Tibial artery (tissue), 4 donors: ENCODE data around the gene KAZN.

Experiments
- DNase-seq, 2 donors: peaks; one replicate each; pipeline ENCODE4 v3.0.0-alpha.2; 2019
- H3K27ac ChIP-seq, 2 donors: fragments of 200-600 bp; sonication (generic) in 1 of 2; 1 replicate in 1 of 2; 2 replicates in 1 of 2; pipeline ENCODE4 v1.5.1; 2018 to 2019; ENCODE audit warnings: mild to moderate bottlenecking in 1 of 2
- H3K27me3 ChIP-seq, 2 donors: fragments of 200-600 bp; sonication (generic) in 1 of 2; one replicate each; pipeline versions ENCODE4 v1.5.1 to v1.6.0; 2016 to 2019
- H3K36me3 ChIP-seq, 3 donors: fragments of 200-600 bp; sonication (generic) in 2 of 3; one replicate each; pipeline ENCODE4 v1.5.1; 2016 to 2019; ENCODE audit warnings: mild to moderate bottlenecking in 2 of 3
- H3K4me1 ChIP-seq, 4 donors: fragments of 200-600 bp; sonication (generic) in 2 of 4; 1 replicate in 3 of 4; 2 replicates in 1 of 4; pipeline ENCODE4 v1.5.1; 2016 to 2019
- H3K4me3 ChIP-seq, 2 donors: fragments of 200-600 bp; sonication (generic) in 1 of 2; 1 replicate in 1 of 2; 2 replicates in 1 of 2; pipeline ENCODE4 v1.5.1; 2018 to 2019; ENCODE audit warnings: mild to moderate bottlenecking in 2 of 2
- H3K9me3 ChIP-seq, 3 donors: fragments of 200-600 bp; sonication (generic) in 1 of 3; one replicate each; pipeline ENCODE4 v1.5.1; 2016 to 2019
- CTCF ChIP-seq, 2 experiments: fragments of 200-600 bp in 1 of 2; fragments of 450-650 bp in 1 of 2; IDR thresholded peaks; one replicate each; pipeline ENCODE4 v1.5.1; 2017 to 2019; ENCODE audit warnings: antibody characterized with exemption in 2 of 2, mild to moderate bottlenecking in 1 of 2, moderate library complexity in 1 of 2
- intact Hi-C: fragments of 100-400 bp; cut with DNase I; formaldehyde crosslinking; loops from one replicate; pipeline ENCODE4 v1.15.0; 2023; ENCODE audit warnings: low total_unique reads

KAZN gene

GRCh38 chr1:14844356-14844755 is 245.9 kb downstream of the KAZN start:
- no peaks in the 10 kb centered on the region for H3K36me3 ChIP-seq
- H3K4me1 ChIP-seq = no peaks in the 10 kb centered on the region
- H3K27me3 ChIP-seq = peaks cover 0 to 11% of the 10 kb centered on the region in 2 donors
- DNase-seq = no peak
- H3K27ac ChIP-seq = no peak overlapping the region
- no peak overlapping the region for H3K4me3 ChIP-seq
- TF ChIP-seq CTCF (IDR thresholded peaks at IDR 0.05) = no peak
- H3K9me3 ChIP-seq = peaks cover 5 to 19% (median 14%) of the 10 kb centered on the region in 3 donors
- intact Hi-C loops = no loop called here

GRCh38 chr1:14844923-14845617 is 246.6 kb downstream of the KAZN start:
- Histone ChIP-seq H3K36me3 (no peaks in the 10 kb centered on the region), H3K4me1 (no peaks in the 10 kb centered on the region), H3K27me3 (peaks cover 0 to 11% of the 10 kb centered on the region in 2 donors), H3K27ac (no peak overlapping the region), H3K9me3 (peaks cover 5 to 19% (median 14%) of the 10 kb centered on the region in 3 donors), H3K4me3 (no peak overlapping the region)
- intact Hi-C loops = no loop called here
- TF ChIP-seq CTCF (IDR thresholded peaks at IDR 0.05) = no peak
- DNase-seq = no peak

DNA sequence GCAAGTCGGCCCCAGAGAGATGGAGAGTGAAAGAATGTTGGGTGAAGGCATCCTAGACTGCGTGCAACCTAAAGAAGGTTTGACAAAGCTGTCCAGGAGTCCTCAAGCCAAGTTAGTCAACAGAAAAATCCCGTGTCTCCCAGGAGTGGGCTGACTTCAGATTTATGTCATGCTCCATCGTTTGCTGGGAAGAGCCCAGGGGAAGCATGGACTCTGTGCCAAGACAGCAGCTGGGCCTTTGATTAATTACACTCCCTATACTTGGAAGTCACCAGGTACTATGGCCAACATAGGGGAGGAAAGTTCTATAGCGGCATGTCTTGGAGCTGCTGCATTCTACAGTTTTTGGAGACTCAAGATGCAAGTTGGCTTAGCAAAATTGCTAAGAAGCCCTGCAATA is 247.4 kb downstream of the KAZN start:
- Histone ChIP-seq H3K27me3 (peaks cover 0 to 13% of the 10 kb centered on the region in 2 donors), H3K27ac (no peak overlapping the region), H3K4me1 (no peaks in the 10 kb centered on the region), H3K36me3 (no peaks in the 10 kb centered on the region), H3K4me3 (no peak overlapping the region), H3K9me3 (peaks cover 5 to 19% (median 14%) of the 10 kb centered on the region in 3 donors)
- no peak for DNase-seq
- TF ChIP-seq CTCF (IDR thresholded peaks at IDR 0.05) = no peak
- intact Hi-C loops = no loop called here

DNA sequence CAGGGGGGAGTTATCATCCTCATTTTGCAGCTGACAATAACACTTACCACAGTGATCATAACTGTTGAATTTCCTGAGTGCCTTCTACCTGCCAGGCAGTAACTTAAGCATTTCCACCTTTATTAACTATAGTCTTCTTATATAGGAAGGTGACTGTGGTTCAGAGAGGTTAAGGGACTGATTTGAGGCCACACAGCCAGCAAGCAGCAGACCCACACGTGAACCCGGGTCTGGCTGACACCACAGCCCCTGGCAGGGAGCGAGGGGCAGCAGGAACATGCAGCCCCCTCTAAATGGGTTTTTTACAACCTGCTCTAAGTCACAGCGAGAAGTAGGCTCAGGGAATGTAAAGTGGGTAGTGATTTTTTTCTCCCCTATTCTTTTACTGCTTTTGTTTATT is 248.2 kb downstream of the KAZN start:
- TF ChIP-seq CTCF (IDR thresholded peaks at IDR 0.05) = no peak
- Histone ChIP-seq H3K36me3 (no peaks in the 10 kb centered on the region), H3K4me3 (no peak overlapping the region), H3K27ac (no peak overlapping the region), H3K27me3 (peaks cover 0 to 21% of the 10 kb centered on the region in 2 donors), H3K9me3 (peaks cover 4 to 15% (median 10%) of the 10 kb centered on the region in 3 donors), H3K4me1 (no peaks in the 10 kb centered on the region)
- DNase-seq = no peak
- intact Hi-C loops = no loop called here

GRCh38 chr1:14848203-14848602 is 249.7 kb downstream of the KAZN start:
- Histone ChIP-seq H3K27me3 (peaks cover 0 to 32% of the 10 kb centered on the region in 2 donors), H3K4me3 (no peak overlapping the region), H3K4me1 (no peaks in the 10 kb centered on the region), H3K9me3 (peaks cover 0 to 1% (median 0%) of the 10 kb centered on the region in 3 donors), H3K36me3 (no peaks in the 10 kb centered on the region), H3K27ac (no peak overlapping the region)
- no peak for TF ChIP-seq CTCF (IDR thresholded peaks at IDR 0.05)
- intact Hi-C loops = no loop called here
- no peak for DNase-seq
